GM23338 (cell line): ENCODE data around the gene ZNF518A. TPM values are rescaled to one million over a fixed set of nuclear protein-coding genes. Genes with fewer than 3 reads are reported as not detected.

Source experiments
- ATAC-seq: fragments of 200-7000 bp; cut with Tn5 transposase; 3 replicates; pipeline ENCODE4 v1.9.1; 2020
- DNase-seq: peaks from one replicate; pipeline ENCODE4 v3.0.0-alpha.2; 2015; ENCODE audit warnings: low spot score
- H2AFZ ChIP-seq: fragments of 200-600 bp; sonication (generic); 2 replicates; pipeline ENCODE4 v1.8.0; 2016; ENCODE audit warnings: antibody characterized with exemption, mild to moderate bottlenecking, moderate library complexity
- H3F3A ChIP-seq: fragments of 200-600 bp; sonication (generic); replicated peaks from 2 replicates; pipeline ENCODE4 v1.8.0; 2017; ENCODE audit warnings: antibody characterized with exemption, mixed run types, low read depth
- H3K27ac ChIP-seq: fragments of 200-600 bp; sonication (generic); 2 replicates; pipeline ENCODE4 v1.6.1; 2016; ENCODE audit warnings: low read depth
- H3K27me3 ChIP-seq: fragments of 200-600 bp; sonication (generic); 2 replicates; pipeline ENCODE4 v1.8.0; 2016; ENCODE audit warnings: mild to moderate bottlenecking, mixed run types, moderate library complexity; ENCODE audit not compliant: insufficient read depth
- H3K36me3 ChIP-seq: fragments of 200-600 bp; sonication (generic); 2 replicates; pipeline ENCODE4 v1.8.0; 2016; ENCODE audit warnings: mild to moderate bottlenecking; ENCODE audit not compliant: insufficient read depth
- H3K4me1 ChIP-seq: fragments of 200-600 bp; sonication (generic); 2 replicates; pipeline ENCODE4 v1.8.0; 2016; ENCODE audit warnings: mild to moderate bottlenecking, moderate library complexity; ENCODE audit not compliant: insufficient read depth
- H3K4me2 ChIP-seq: fragments of 200-600 bp; sonication (generic); 2 replicates; pipeline ENCODE4 v1.7.1; 2017; ENCODE audit warnings: mixed run types
- H3K4me3 ChIP-seq: fragments of 200-600 bp; sonication (generic); 2 replicates; pipeline ENCODE4 v1.6.1; 2016; ENCODE audit warnings: mixed run types
- H3K79me2 ChIP-seq: fragments of 200-600 bp; sonication (generic); replicated peaks from 2 replicates; pipeline ENCODE4 v1.8.0; 2017; ENCODE audit warnings: mild to moderate bottlenecking; ENCODE audit not compliant: insufficient read depth
- H3K9me2 ChIP-seq: fragments of 200-600 bp; sonication (generic); 2 replicates; pipeline ENCODE4 v1.8.0; 2017; ENCODE audit not compliant: insufficient read depth
- H4K20me1 ChIP-seq: fragments of 200-600 bp; sonication (generic); replicated peaks from 2 replicates; pipeline ENCODE4 v1.8.0; 2017; ENCODE audit warnings: mild to moderate bottlenecking; ENCODE audit not compliant: insufficient read depth
- H3K27ac Mint-ChIP-seq: 2 replicates; pipeline ENCODE4 v1.8.0; 2020; ENCODE audit warnings: inconsistent platforms, mild to moderate bottlenecking, moderate library complexity, mixed read lengths
- H3K27me3 Mint-ChIP-seq: 3 replicates; pipeline ENCODE4 v1.8.0; 2022; ENCODE audit warnings: low read depth, mild to moderate bottlenecking, moderate library complexity, mixed read lengths, inconsistent platforms; ENCODE audit not compliant: insufficient read depth, poor library complexity
- H3K36me3 Mint-ChIP-seq: 3 replicates; pipeline ENCODE4 v1.8.0; 2021; ENCODE audit warnings: low read depth, mild to moderate bottlenecking, inconsistent platforms, moderate library complexity, mixed read lengths
- H3K4me1 Mint-ChIP-seq: 3 replicates; pipeline ENCODE4 v1.8.0; 2020; ENCODE audit warnings: mild to moderate bottlenecking, inconsistent platforms, mixed read lengths
- H3K4me3 Mint-ChIP-seq: 3 replicates; pipeline ENCODE4 v1.8.0; 2021; ENCODE audit warnings: moderate library complexity, mild to moderate bottlenecking, inconsistent platforms, mixed read lengths
- H3K9me3 Mint-ChIP-seq: 3 replicates; pipeline ENCODE4 v1.8.0; 2020; ENCODE audit warnings: moderate library complexity, mild to moderate bottlenecking, inconsistent platforms, mixed read lengths
- CREB1 ChIP-seq: fragments of 250-450 bp; sonication (Bioruptor Pico); IDR thresholded peaks from 2 replicates; pipeline ENCODE4 v1.5.0; 2020; ENCODE audit warnings: low read depth, mild to moderate bottlenecking, moderate library complexity
- EZH2 ChIP-seq: fragments of 200-600 bp; sonication (generic); IDR thresholded peaks from one replicate; pipeline ENCODE4 v1.8.0; 2017; ENCODE audit warnings: antibody characterized with exemption, mild to moderate bottlenecking, low read depth; ENCODE audit not compliant: unreplicated experiment
- EZH2phosphoT487 ChIP-seq: fragments of 200-600 bp; sonication (generic); IDR thresholded peaks from one replicate; pipeline ENCODE4 v1.8.1; 2018; ENCODE audit warnings: antibody characterized with exemption; ENCODE audit not compliant: unreplicated experiment
- NANOG ChIP-seq: IDR thresholded peaks from 2 replicates; pipeline ENCODE4 v1.6.1; 2016; ENCODE audit warnings: antibody characterized with exemption, borderline replicate concordance
- ZNF114 ChIP-seq: fragments of 250-450 bp; sonication (Bioruptor Pico); IDR thresholded peaks from 2 replicates; pipeline ENCODE4 v1.5.0; 2020; ENCODE audit warnings: mild to moderate bottlenecking, moderate library complexity
- ZNF331 ChIP-seq: fragments of 250-450 bp; sonication (Bioruptor Pico); IDR thresholded peaks from 2 replicates; pipeline ENCODE4 v1.5.0; 2020; ENCODE audit warnings: low read depth, mild to moderate bottlenecking, moderate library complexity
- polyA plus RNA-seq: library from polyadenylated mRNA; unstranded; fragments of >200 nt; fragmentation: Nextera tagmentation; extraction: Ambion mirVana; gene quantifications from 2 replicates; pipeline ENCODE4 v1.2.1, GENCODE V29; 2016
- total RNA-seq: library from RNA; depleted of rRNA; stranded (reverse); fragments of >200 nt; shearing (Covaris generic); gene quantifications from 2 replicates; pipeline ENCODE4 v1.2.3, GENCODE V29; 2014
- TF ChIP-seq, protein P1 (sequence below): fragments of 250-450 bp; sonication (Bioruptor Pico); IDR thresholded peaks from 2 replicates; pipeline ENCODE4 v1.5.0; 2020; ENCODE audit warnings: mild to moderate bottlenecking, moderate library complexity

Gene ZNF518A
- total and polyA plus RNA-seq, 2 experiments from 2014 or later: 44.6 to 52.1 TPM

DNA sequence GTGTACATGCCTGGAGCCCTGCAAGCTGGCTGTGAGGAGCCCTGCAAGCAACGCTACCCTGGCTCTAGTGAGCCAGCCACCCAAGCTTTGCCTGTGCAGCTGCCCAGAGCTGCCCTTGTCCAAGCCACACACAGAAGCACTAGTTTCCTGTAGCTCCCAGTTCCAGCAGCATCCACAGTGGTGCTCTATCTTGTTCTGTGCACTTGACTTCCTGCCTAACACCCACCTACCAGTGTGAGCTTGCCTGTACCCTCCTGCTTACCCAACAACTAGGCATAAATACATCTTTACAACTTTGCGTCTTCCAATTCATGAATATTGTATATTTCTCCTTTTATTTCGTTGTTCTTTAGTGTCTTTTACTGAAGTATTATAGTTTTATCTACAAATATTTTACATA lies 32.2 kb upstream of the ZNF518A start (continued):
- TF ChIP-seq, protein P1, sequence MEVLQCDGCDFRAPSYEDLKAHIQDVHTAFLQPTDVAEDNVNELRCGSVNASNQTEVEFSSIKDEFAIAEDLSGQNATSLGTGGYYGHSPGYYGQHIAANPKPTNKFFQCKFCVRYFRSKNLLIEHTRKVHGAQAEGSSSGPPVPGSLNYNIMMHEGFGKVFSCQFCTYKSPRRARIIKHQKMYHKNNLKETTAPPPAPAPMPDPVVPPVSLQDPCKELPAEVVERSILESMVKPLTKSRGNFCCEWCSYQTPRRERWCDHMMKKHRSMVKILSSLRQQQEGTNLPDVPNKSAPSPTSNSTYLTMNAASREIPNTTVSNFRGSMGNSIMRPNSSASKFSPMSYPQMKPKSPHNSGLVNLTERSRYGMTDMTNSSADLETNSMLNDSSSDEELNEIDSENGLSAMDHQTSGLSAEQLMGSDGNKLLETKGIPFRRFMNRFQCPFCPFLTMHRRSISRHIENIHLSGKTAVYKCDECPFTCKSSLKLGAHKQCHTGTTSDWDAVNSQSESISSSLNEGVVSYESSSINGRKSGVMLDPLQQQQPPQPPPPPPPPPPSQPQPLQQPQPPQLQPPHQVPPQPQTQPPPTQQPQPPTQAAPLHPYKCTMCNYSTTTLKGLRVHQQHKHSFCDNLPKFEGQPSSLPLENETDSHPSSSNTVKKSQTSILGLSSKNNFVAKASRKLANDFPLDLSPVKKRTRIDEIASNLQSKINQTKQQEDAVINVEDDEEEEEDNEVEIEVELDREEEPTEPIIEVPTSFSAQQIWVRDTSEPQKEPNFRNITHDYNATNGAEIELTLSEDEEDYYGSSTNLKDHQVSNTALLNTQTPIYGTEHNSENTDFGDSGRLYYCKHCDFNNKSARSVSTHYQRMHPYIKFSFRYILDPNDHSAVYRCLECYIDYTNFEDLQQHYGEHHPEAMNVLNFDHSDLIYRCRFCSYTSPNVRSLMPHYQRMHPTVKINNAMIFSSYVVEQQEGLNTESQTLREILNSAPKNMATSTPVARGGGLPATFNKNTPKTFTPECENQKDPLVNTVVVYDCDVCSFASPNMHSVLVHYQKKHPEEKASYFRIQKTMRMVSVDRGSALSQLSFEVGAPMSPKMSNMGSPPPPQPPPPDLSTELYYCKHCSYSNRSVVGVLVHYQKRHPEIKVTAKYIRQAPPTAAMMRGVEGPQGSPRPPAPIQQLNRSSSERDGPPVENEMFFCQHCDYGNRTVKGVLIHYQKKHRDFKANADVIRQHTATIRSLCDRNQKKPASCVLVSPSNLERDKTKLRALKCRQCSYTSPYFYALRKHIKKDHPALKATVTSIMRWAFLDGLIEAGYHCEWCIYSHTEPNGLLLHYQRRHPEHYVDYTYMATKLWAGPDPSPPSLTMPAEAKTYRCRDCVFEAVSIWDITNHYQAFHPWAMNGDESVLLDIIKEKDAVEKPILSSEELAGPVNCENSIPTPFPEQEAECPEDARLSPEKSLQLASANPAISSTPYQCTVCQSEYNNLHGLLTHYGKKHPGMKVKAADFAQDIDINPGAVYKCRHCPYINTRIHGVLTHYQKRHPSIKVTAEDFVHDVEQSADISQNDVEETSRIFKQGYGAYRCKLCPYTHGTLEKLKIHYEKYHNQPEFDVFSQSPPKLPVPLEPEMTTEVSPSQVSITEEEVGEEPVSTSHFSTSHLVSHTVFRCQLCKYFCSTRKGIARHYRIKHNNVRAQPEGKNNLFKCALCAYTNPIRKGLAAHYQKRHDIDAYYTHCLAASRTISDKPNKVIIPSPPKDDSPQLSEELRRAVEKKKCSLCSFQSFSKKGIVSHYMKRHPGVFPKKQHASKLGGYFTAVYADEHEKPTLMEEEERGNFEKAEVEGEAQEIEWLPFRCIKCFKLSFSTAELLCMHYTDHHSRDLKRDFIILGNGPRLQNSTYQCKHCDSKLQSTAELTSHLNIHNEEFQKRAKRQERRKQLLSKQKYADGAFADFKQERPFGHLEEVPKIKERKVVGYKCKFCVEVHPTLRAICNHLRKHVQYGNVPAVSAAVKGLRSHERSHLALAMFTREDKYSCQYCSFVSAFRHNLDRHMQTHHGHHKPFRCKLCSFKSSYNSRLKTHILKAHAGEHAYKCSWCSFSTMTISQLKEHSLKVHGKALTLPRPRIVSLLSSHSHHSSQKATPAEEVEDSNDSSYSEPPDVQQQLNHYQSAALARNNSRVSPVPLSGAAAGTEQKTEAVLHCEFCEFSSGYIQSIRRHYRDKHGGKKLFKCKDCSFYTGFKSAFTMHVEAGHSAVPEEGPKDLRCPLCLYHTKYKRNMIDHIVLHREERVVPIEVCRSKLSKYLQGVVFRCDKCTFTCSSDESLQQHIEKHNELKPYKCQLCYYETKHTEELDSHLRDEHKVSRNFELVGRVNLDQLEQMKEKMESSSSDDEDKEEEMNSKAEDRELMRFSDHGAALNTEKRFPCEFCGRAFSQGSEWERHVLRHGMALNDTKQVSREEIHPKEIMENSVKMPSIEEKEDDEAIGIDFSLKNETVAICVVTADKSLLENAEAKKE (CRISPR knock-in tag): no peak
- TF ChIP-seq ZNF114 (CRISPR knock-in tag) (no peak), ZNF331 (CRISPR knock-in tag) (no peak)

DNA sequence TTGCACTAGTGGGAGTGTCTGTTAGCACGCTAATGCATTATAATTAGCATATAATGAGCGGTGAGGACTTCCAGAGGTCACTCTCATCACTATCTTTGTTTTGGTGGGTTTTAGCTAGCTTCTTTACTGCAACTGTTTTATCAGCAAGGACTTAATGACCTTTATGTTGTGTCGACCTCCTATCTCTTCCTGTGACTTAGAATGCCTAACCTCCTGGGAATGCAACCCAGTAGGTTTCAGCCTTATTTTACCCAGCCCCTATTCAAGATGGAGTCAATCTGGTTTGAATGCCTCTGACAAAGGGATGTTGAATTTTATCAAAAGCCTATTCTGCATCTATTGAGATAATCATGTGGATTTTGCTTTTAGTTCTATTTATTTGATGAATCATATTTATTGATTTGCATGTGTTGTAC lies 22.5 kb upstream of the ZNF518A start:
- H3K4me2 ChIP-seq: no peak overlapping the region
- no peak overlapping the region for H3K4me3 Mint-ChIP-seq
- no peaks in the 10 kb centered on the region for H3K36me3 Mint-ChIP-seq
- H3K79me2 ChIP-seq: no peaks in the 10 kb centered on the region
- ATAC-seq (no peak), DNase-seq (no peak)
- no peaks in the 10 kb centered on the region for H3K4me1 ChIP-seq
- no peak overlapping the region for H2AFZ ChIP-seq
- H3K36me3 ChIP-seq: no peaks in the 10 kb centered on the region
- no peaks in the 10 kb centered on the region for H3K27me3 ChIP-seq
- no peaks in the 10 kb centered on the region for H4K20me1 ChIP-seq
- no peaks in the 10 kb centered on the region for H3K9me2 ChIP-seq
- H3K4me1 Mint-ChIP-seq: peaks cover 8% of the 10 kb centered on the region; the same call in 2 of the 3 replicates
- H3F3A ChIP-seq: no peaks in the 10 kb centered on the region
- H3K27ac ChIP-seq: no peak overlapping the region
- H3K27ac Mint-ChIP-seq: no peak overlapping the region
- H3K27me3 Mint-ChIP-seq: no peaks in the 10 kb centered on the region
- H3K9me3 Mint-ChIP-seq: no peaks in the 10 kb centered on the region
- no peak overlapping the region for H3K4me3 ChIP-seq
- TF ChIP-seq ZNF331 (CRISPR knock-in tag): no peak
- TF ChIP-seq CREB1: no peak
- TF ChIP-seq EZH2: no peak
- TF ChIP-seq, protein P1 (CRISPR knock-in tag): no peak
- no peak for TF ChIP-seq NANOG
- no peak for TF ChIP-seq EZH2phosphoT487
